DOHH2 (cell line): Measurements from ENCODE around the gene KRTAP10-3.

Experiments used
- CTCF ChIP-seq: fragments of 200-600 bp; sonication (generic); IDR thresholded peaks from one replicate; pipeline ENCODE4 v1.5.1; 2014; ENCODE audit warnings: antibody characterized with exemption, mild to moderate bottlenecking, low read depth, low read length; ENCODE audit not compliant: poor library complexity, severe bottlenecking
- EZH2phosphoT487 ChIP-seq: fragments of 200-600 bp; sonication (generic); IDR thresholded peaks from 2 replicates; pipeline ENCODE4 v1.6.1; 2017; ENCODE audit warnings: borderline replicate concordance, mild to moderate bottlenecking, antibody characterized with exemption, low read length, moderate library complexity, mixed read lengths

- TF ChIP-seq CTCF (no peak), EZH2phosphoT487 (no peak)
These were observed 24.5 kb downstream of the KRTAP10-3 start for GRCh38 chr21:44533891-44534627.
